GM10248 (cell line): ENCODE data around the gene CAMKMT.

ENCODE experiments used
- CTCF ChIA-PET: fragments of 300-600 bp; sonication (Branson Sonifier 250); formaldehyde crosslinking; extraction: SDS; loops from one replicate; lab custom pipeline; 2021; ENCODE audit warnings: antibody characterized with exemption; lab: Yijun Ruan, JAX
- POLR2A ChIA-PET: fragments of 350-650 bp; sonication (Branson Sonifier 250); formaldehyde crosslinking; extraction: SDS; loops from one replicate; lab custom pipeline; 2020; ENCODE audit warnings: antibody characterized with exemption; lab: Yijun Ruan, JAX
- DNase-seq: peaks from one replicate; pipeline ENCODE4 v3.0.0; 2012; ENCODE audit errors: extremely low spot score
- TF ChIP-seq, protein P1 (sequence below): IDR thresholded peaks from 2 replicates; pipeline ENCODE4 v1.5.1; 2012; ENCODE audit warnings: mild to moderate bottlenecking, low read depth; ENCODE audit errors: extremely low read depth, missing control alignments, control extremely low read depth

Gene CAMKMT

DNA sequence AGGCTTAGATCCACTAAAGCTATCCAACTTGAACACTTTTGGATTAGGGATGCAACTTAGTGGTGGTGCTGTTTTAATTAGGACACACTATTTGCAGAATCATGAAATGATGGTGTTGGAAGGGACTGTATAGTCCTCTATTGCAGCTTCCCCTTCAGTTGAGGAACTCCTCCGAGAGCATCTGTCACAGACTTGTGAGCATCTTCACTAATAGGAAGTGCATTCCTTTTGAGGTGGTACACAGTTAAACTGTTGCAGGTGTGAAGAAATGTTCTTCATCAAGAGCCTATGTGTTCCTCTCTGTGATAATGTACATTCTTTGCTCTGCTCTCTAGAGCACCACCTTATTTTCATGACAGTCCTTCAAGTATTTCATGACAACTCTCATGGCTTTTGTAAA lies 197.4 kb downstream of the CAMKMT start:
- no peak for DNase-seq
- TF ChIP-seq, protein P1, sequence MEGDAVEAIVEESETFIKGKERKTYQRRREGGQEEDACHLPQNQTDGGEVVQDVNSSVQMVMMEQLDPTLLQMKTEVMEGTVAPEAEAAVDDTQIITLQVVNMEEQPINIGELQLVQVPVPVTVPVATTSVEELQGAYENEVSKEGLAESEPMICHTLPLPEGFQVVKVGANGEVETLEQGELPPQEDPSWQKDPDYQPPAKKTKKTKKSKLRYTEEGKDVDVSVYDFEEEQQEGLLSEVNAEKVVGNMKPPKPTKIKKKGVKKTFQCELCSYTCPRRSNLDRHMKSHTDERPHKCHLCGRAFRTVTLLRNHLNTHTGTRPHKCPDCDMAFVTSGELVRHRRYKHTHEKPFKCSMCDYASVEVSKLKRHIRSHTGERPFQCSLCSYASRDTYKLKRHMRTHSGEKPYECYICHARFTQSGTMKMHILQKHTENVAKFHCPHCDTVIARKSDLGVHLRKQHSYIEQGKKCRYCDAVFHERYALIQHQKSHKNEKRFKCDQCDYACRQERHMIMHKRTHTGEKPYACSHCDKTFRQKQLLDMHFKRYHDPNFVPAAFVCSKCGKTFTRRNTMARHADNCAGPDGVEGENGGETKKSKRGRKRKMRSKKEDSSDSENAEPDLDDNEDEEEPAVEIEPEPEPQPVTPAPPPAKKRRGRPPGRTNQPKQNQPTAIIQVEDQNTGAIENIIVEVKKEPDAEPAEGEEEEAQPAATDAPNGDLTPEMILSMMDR: no peak
- CTCF ChIA-PET: interaction anchor here (2.1 to 5.2 kb wide), 2 partner anchors 80 to 396 kb away, joined by 7 to 36 read pairs; no protein-coding TSS in a partner anchor
- POLR2A ChIA-PET: no interaction called here

DNA sequence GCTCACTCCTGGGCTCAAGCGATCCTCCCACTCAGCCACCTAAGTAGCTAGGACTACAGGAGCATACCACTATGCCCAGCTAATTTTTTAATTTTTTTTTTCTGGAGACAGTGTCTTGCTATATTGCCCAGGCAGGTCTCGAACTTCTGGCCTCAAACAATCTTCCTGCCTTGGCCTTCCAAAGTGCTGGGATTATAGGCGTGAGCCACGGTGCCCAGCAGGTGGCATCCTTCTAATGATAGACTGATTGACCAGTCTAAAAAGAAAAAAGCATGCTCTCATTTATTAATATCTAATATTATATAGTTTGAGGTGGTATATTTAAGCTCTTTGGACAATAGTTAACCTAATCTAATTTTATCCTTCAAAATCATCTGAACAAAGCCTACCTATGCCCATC lies 198.6 kb downstream of the CAMKMT start:
- CTCF ChIA-PET: interaction anchor here (0.7 to 5.2 kb wide), 15 partner anchors 11 to 405 kb away, joined by 3 to 36 read pairs (median 3); no protein-coding TSS in a partner anchor
- POLR2A ChIA-PET: no interaction called here
- DNase-seq: no peak
- TF ChIP-seq, protein P1: peak; percentile 52

DNA sequence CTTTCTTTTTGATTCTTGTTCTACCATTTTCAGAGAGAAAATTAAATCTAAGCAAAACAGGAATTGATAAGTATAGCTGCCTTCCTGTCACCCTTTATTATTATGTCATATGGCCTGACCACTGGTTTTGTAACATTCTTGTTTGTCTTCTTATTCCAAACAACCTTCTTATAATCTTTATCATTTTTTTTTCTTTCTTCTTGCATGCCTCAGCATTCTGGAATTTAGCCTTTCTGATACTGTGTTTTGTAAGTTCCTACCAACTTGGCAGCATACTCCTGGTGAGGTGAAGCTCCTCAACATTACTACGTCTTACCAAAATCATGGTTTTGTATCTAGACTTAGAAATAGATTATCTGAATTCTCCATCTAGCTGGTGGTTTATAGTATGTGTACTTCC lies 199.2 kb downstream of the CAMKMT start:
- ChIA-PET POLR2A (no interaction called here), CTCF (interaction anchor here (0.8 to 5.2 kb wide), 13 partner anchors 10 to 394 kb away, joined by 3 to 36 read pairs (median 3); no protein-coding TSS in a partner anchor)
- TF ChIP-seq, protein P1: no peak
- DNase-seq: no peak

DNA sequence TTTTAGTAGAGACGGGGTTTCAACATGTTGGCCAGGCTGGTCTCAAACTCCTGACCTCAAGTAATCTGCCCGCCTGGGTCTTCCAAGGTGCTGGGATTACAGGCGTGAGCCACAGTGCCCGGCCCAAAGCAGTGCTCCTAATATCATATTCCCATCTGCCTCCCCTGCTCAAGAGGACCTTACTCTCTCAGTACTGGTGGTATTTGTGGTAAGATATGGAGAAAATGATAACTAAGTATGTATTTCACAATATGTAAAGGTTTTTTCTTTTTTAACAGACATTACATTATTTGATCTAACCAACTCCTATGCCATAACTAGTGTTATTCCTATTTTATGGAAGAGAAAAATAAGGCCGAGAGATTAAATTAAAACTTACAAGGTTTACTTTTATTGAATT lies 201.0 kb downstream of the CAMKMT start:
- ChIA-PET CTCF (interaction anchor here (1.0 to 5.2 kb wide), 4 partner anchors 13 to 393 kb away, joined by 3 to 36 read pairs (median 9); no protein-coding TSS in a partner anchor), POLR2A (no interaction called here)
- DNase-seq: no peak
- TF ChIP-seq, protein P1: no peak

DNA sequence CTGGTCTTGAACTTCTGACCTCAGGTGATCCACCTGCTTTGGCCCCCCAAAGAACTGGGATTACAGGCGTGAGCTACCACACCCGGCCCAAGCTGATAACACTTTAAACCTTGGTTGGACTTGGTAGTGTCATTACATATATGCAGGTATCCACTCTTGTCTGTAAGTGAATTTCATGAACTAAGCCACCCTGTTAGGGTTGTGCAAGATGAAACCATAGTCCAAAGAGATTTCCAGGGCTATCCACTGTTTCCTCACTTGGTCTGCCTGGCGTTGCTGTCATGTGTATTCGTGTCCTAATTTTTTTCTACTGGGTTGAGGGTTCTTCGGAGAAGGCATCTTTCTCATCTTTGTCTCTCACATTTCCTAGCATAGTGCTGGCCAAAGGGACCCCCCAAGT lies 203.0 kb downstream of the CAMKMT start:
- ChIA-PET CTCF (no interaction called here), POLR2A (no interaction called here)
- DNase-seq: no peak

DNA sequence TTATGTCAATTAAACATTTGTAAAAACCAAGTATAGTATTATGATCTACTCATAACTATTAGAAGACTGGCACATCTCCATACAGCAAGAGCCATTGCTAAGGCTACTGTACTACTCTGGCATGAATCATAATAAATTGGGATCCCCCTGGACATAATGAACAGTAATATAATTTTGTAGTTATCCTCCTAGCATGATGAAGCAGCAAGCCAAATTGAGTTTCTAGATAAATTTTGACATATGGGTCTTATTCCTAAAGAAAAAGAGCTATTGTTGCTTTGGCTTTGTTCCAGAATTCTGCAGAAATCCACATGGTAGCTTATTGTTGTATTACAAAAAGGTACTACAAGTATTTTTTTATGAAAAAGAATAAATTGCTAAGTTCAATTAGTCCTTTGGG lies 204.3 kb downstream of the CAMKMT start:
- TF ChIP-seq, protein P1: no peak
- no peak for DNase-seq
- ChIA-PET CTCF (interaction anchor here (0.9 kb wide), 1 partner anchor 12 kb away, joined by 4 read pairs; no protein-coding TSS in a partner anchor), POLR2A (no interaction called here)

More for the DNA sequence above, 203.0 kb downstream of the CAMKMT start:
- TF ChIP-seq, protein P1: no peak

DNA sequence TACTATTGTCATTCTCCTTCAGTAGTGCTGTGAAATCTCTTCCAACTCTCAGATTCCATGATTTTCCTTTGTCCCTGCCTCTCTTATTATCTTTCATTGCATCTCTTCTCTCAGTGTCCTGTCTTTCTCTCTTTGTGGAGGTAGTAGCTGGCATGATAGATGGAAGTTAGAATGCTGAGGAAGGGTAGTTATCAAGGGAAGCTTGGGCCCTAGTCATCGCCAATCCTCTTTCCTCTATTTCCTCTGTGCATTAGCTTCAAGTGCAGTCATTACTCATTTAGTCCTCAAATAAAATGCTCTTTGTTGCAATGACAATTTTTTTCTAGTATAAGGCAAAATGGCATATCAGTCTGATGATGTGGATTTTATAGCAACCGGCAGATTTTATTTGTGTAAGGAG lies 207.7 kb downstream of the CAMKMT start:
- ChIA-PET POLR2A (no interaction called here), CTCF (interaction anchor here (1.7 to 1.9 kb wide), 2 partner anchors 10 to 90 kb away, joined by 3 to 5 read pairs; no protein-coding TSS in a partner anchor)
- DNase-seq: no peak
- TF ChIP-seq, protein P1: no peak
